ENCODE measurements around the gene PRPF6. TPM values are rescaled to one million over a fixed set of nuclear protein-coding genes. Genes with fewer than 3 reads are reported as not detected.

Gene PRPF6
- total RNA-seq, 1 donor = 55.4 TPM

GRCh38 chr20:64048402-64049044, 67.6 kb downstream of the PRPF6 start:
- no peak overlapping the region for H3K4me3 ChIP-seq (ENCODE audit: low read depth, low read length)
- TF ChIP-seq CTCF (IDR thresholded peaks at IDR 0.05; ENCODE audit: insufficient read depth, low read length) = no peak
- DNase-seq (ENCODE audit: low read depth) = no peak

GRCh38 chr20:64049060-64049877, 68.3 kb downstream of the PRPF6 start, which contains the start of gene SOX18:
SOX18 (minus strand) TSS chr20:64049639; CDS start chr20:64049516, 123 bp downstream.
- no peak for TF ChIP-seq CTCF (IDR thresholded peaks at IDR 0.05; ENCODE audit: insufficient read depth, low read length)
- peak within 1 kb of the TSS; percentile 31 for H3K4me3 ChIP-seq (ENCODE audit: low read depth, low read length)
- DNase-seq (ENCODE audit: low read depth) = peak; percentile 18

GRCh38 chr20:64049878-64050260, 68.9 kb downstream of the PRPF6 start:
- no peak for DNase-seq (ENCODE audit: low read depth)
- no peak overlapping the region for H3K4me3 ChIP-seq (ENCODE audit: low read depth, low read length)
- TF ChIP-seq CTCF (IDR thresholded peaks at IDR 0.05; ENCODE audit: insufficient read depth, low read length) = no peak

- TF ChIP-seq CTCF (IDR thresholded peaks at IDR 0.05; ENCODE audit: insufficient read depth, low read length) = no peak
- H3K4me3 ChIP-seq (ENCODE audit: low read depth, low read length) = no peak overlapping the region
- DNase-seq (ENCODE audit: low read depth) = no peak
Measured at GRCh38 chr20:64050261-64051032, 69.5 kb downstream of the PRPF6 start.

- no peak for DNase-seq (ENCODE audit: low read depth)
- no peak for TF ChIP-seq CTCF (IDR thresholded peaks at IDR 0.05; ENCODE audit: insufficient read depth, low read length)
- no peak overlapping the region for H3K4me3 ChIP-seq (ENCODE audit: low read depth, low read length)
Measured at GRCh38 chr20:64051033-64051452, 70.1 kb downstream of the PRPF6 start.

GRCh38 chr20:64051561-64052325, 70.8 kb downstream of the PRPF6 start:
- no peak for DNase-seq (ENCODE audit: low read depth)
- TF ChIP-seq CTCF (IDR thresholded peaks at IDR 0.05; ENCODE audit: insufficient read depth, low read length) = no peak
- H3K4me3 ChIP-seq (ENCODE audit: low read depth, low read length) = no peak overlapping the region
